Limb (tissue), 2 donors: Measurements from ENCODE around the gene STYXL2.

Experiments
- DNase-seq, 2 donors: peaks; one replicate each; pipeline ENCODE4 v3.0.0-alpha.2; 2016; ENCODE audit errors: extremely low spot score in 2 of 2

STYXL2 gene

GRCh38 chr1:167135281-167135840 is 41.5 kb downstream of the STYXL2 start:
- DNase-seq: no peak

- no peak for DNase-seq
Measured at GRCh38 chr1:167136191-167136614, 42.3 kb downstream of the STYXL2 start.

- no peak for DNase-seq
Measured at GRCh38 chr1:167136806-167137205, 42.9 kb downstream of the STYXL2 start.

- no peak for DNase-seq
Measured at GRCh38 chr1:167137332-167137781, 43.5 kb downstream of the STYXL2 start.

- no peak for DNase-seq
Measured at GRCh38 chr1:167137793-167138510, 44.1 kb downstream of the STYXL2 start.

GRCh38 chr1:167138703-167139102 is 44.8 kb downstream of the STYXL2 start:
- no peak for DNase-seq

- DNase-seq: no peak
Measured at GRCh38 chr1:167141963-167142362, 48.1 kb downstream of the STYXL2 start.
